CD4-positive, alpha-beta T cell treated with Interleukin-6 at 100 ng/mL for 8 hours (primary cell): Measurements from ENCODE around the gene WDR54.
"Not testable (repeated sequence)": the region's sequence is repeated elsewhere in the genome, so short reads cannot be mapped to it uniquely, and the experiment has no call there.

ENCODE experiments used
- DNase-seq: peaks from one replicate; pipeline ENCODE4 v3.0.0-alpha.2; 2020; ENCODE audit warnings: mixed read lengths, low spot score

Gene WDR54

DNA sequence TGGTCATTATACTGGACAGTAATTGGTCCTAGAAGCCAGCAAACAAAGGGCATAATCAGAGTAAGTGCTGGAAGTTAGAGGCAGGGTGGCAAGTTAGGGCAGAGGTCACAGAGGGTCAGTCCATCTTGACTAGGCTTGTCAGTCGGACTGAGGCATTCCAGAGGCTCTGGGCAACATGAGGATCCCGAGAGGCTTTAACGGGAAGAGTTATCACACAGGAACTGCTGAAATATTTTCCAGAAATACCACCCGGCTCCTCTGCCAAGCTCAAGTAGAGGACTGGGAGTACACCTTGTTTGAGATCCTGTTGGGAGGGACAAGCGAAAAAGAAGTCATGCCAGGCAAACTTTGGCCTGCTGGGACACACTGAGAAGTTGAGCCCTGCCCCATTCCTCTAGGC lies 13.8 kb upstream of the WDR54 start:
- no peak for DNase-seq

DNA sequence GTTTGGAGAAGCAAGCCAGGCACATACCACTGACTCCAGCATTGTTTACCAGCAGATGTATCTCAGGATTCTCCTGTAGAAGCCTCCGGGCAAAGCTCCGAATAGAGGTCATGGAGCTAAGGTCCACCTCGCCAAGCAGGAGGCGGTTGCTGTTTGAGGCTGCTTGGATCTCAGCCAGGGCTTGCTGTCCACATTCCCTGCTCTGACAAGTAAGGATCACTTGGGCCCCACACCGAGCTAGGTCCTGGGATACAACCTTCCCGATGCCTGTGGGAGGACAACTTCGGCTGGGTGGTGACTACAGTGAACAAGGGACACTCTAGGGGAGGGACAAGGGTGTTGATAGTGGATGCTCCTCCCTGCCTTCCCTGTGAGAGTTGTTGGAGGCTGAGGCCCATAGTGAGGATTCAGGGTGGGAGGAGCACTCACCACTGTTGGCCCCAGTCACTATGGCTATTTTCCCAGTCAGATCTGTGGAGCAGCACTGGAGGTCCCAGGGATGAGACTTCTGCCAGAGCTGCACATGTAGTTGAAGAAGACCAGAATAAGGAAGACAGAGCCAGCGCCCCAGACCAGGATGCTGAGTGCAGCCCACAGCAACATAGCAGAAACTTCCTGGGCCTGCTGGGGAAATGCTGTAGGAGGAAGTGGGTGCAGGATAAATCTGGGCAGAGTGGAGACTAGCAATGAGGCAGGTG lies 8.4 kb upstream of the WDR54 start:
- DNase-seq, result no peak

DNA sequence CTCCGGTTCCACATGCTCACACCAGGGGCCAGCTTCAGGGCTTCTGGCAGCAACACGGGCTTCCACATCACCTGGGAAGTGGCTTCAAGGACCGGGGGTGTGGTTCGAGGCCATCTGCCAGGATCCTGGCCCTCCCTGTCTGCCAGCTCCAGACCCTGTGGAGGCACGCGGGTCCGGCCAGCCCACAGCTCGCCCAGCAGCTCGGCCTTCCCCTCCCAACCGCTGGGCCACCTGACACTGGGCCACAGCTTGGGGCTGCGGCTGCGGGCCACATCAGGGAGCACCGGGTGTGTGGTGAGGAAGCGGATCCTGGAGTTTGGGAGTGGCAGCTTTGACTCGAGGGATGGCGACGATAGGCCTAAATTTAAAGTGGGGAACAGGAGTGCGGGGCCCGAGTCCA lies 7.1 kb upstream of the WDR54 start:
- DNase-seq, result no peak

DNA sequence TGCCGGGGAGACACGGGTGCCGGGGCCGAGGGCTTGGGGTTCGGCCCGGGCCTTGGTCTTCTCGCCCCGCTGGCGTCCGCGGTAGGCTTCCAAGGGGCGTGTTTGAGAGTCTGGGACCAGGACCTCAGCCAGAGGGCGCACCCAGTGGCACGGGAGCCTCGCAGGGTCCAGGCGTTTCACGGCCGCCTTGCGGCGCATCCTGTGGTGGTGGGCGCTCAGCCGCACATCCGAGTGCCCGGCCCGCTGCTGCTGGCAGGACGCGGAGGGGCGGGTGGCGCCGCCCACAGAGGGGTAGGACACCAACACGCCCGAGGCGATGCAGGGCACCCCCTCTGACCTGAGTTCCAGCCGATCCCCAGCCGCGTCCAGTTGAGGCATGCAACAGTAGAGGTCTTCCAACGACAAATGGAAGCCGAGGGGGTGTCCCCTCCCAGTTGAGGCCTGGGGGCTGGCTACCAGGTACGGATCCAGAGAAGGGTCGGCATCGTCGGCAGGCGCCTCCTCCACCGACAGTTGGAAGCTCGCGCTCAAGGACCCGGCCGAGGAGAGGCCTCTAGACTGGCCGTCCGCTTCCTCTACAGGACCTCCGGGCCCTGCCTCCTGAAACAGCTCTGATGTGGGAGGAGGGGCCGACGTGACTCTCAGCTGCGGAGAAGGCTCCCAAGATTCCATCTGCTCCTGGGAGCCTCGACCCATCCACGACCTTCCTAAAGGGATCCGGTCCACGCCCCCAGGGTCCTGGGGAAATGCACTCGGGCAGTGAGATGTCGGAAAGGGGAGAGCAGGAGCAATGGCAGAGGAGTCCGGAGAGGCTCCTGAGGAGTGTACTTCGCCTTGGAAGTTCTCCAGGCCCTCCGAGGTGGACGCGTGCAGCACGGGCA lies 6.4 kb upstream of the WDR54 start:
- DNase-seq, result peak; percentile 17

DNA sequence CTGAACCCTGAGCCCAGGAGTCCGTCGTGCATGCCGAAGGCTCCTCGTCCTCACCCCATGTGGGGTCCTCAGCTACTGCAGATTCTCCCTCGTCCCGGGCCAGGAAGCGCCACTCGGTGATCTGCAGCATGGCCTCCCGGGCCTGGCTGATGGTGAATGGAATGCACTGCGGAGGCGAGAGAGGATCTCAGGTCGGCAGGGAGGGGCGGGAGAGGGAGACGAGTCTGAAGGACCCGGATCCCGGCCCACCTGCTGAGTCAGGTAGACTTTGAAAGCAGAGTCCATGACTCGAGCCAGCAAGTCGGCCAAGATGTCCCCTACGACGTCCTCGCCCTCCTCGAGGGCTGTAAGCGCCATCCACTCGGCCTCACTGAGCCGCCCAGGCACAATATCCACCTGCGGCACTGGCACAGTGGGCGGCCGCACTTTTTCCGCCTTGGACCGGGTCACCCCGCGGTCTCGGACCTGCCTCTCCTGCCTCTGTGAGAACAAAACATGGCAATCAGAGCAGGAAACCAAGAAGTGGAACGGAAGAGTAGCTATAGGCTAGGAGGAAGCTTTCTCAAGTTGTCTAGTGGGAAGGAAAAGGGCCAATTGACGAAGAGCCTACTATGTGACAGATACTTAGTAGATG lies 5.7 kb upstream of the WDR54 start:
- DNase-seq, result no peak

DNA sequence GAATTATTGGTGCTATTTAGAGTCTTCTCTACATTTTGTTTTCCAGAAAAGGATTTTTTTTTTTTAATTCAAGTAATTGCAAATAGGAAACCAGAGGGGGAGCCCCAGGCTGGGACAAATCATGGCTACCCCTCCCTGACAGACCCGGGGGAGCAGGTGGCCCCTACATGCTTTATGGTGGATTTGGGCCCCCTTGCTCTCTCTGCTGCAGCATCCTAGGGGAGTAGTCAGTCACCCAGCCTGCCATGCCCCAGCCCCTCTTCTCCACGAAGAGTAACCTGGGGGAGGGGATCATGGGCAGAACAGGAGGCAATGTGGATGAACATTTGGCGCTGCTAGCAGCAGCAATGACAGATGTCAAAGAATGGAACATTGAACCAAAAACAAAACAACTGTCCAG lies 4.8 kb upstream of the WDR54 start:
- no peak for DNase-seq

DNA sequence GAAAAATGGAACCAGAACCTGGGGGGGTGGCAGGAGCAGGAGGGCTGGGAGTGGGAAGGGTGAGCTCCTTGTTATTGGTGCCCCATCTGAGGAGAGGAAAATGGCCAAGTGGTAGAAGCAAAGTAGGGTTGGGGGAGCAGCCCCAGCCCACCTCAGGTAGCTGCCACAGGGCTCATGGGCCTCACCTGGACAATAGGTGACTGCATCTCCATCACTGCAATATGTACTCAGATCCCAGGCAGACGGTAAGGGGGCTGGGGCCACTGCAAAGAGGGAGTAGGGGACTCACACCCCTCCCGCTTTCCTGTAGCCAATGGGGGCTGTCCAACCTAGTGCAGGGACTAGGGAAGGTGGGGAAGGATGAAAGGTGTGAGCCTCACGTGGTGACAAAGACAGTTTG lies 4.3 kb upstream of the WDR54 start:
- no peak for DNase-seq

DNA sequence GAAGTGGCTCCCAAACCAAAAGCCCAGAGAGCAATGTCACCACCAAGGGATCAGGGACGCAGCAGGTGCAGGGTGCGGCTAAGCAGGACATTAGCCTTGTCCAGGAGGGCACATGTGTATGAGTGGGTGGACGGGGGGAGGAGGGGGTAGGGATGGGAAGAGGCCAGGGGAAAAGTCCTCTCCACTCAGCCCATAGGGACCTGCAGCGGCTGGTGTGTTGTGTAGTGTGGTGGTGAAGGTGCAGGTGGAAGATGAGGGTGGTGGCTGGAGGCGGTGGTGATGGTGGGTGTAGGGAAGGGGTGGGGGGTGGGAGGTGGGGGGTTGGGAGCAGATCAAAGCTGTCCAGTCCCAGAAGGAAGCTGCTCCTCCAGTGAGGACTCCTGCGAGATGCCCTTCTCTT lies 3.8 kb upstream of the WDR54 start:
- no peak for DNase-seq

DNA sequence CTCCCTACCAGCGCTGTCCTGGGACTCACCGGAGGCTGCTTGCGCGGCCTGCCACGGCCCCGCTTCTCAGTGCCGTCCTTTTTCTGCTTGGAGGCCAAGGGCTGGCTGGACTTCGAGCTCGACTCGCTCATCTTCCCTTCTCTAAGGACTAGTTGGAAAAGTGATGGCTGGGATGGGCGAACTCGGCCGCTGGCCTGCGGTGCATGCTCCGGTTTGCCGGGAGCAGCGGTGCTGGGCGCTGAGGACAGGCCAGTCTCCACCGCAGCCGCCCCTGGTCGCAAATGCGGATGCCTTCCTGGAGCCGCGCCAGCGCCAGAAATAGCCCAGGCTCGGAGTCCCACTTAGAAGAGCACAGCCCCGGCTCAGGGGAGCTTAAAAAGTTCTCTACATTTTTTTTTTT lies 3.2 kb upstream of the WDR54 start:
- DNase-seq, result no peak

DNA sequence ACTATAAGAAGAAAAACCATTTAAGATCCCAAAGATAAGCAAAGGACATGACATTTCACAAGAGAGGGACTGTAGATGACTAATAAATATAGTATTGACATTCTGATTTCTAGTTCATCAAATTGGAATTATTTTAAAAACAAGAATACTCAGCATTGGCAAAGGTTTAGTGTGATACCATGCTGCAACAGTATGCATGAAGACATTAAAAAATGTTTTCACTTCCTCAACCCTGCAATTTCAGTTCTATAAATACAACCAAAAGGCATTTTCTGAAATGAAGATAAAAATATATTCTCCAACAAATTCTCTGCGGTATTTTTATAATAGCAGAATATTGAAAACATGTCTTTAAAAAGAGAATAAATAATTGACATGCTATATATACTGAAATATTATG lies 2.2 kb upstream of the WDR54 start:
- DNase-seq, result no peak

DNA sequence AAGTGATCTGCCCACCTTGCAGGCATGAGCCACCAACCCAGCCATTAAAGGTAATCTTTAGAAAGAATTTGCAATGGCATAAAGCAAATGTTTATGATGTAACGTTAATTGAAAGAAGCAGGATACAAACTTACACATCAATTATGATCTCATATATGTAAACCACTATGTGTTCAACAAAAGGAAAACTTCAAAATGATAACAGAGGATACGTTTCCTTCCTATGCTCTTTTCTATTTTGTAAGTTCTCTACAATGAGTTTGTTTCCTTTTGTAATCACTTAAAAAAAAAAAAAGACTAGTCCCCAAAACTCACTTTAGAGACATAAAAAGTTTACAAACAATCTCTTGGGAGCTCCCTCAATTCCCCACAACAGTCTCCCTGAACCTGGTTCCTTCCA lies 1.5 kb upstream of the WDR54 start:
- no peak for DNase-seq

DNA sequence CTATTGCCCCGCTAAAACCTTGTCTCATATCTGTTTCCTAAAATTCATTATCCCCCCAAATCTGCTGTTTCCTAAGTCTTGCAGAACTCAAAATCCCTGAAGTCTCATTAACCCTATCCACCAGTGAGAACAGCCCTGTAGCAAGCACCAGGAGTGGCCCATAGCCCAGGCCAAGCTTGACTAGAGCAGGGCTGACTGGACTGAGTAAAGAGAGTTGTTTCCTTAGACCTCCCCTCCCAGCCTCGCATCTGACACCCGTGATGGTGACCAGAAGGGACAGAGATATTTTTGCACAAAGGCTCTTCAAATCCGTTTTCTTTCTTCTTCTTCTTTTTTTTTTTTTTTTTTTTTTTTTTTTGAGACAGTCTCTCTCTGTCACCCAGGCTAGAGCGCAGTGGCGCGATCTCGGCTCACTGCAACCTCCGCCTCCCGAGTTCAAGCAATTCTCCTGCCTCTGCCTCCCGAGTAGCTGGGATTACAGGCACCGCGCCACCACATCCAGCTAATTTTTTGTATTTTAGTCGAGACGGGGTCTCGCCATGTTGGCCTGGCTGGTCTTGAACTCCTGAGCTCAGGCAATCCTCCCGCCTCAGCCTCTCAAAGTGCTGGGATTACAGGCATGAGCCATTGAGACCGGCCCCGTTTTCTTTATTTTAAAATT lies 957 bp upstream of the WDR54 start:
- DNase-seq, result not testable (repeated sequence)

DNA sequence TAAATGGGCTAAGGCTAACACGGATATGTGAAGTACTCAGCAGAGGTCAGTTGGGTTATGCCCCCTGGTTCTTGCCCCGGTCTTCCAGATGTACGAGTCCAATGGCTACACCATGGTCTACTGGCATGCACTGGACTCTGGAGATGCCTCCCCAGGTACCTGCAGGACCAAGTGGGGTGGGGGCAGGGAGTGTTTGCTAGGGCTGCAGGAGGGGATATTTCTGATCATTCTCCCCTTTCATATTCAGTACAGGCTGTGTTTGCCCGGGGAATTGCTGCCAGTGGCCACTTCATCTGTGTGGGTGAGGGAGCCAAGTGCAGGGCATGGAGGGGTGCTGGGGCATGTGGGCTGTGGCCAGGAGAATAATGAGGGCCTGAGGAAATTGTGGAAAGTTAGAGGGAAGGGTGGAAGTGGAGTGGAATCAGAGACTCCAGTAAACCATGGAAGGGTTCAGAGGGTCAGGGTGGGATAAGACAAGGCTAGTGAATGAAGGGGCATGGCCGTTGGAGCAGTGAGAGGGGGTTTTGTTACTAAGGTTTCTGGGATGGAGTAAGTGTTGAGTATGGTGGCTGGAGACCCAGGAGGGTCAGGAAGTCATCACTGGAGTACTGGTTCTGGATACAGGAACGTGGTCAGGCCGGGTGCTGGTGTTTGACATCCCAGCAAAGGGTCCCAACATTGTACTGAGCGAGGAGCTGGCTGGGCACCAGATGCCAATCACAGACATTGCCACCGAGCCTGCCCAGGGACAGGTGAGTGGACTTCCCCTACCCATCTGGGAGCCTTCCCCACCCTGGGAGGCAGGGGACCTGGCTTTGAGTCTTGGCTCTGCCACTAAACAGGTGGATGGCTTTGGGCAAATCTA lies 1.9 kb downstream of the WDR54 start:
- no peak for DNase-seq

DNA sequence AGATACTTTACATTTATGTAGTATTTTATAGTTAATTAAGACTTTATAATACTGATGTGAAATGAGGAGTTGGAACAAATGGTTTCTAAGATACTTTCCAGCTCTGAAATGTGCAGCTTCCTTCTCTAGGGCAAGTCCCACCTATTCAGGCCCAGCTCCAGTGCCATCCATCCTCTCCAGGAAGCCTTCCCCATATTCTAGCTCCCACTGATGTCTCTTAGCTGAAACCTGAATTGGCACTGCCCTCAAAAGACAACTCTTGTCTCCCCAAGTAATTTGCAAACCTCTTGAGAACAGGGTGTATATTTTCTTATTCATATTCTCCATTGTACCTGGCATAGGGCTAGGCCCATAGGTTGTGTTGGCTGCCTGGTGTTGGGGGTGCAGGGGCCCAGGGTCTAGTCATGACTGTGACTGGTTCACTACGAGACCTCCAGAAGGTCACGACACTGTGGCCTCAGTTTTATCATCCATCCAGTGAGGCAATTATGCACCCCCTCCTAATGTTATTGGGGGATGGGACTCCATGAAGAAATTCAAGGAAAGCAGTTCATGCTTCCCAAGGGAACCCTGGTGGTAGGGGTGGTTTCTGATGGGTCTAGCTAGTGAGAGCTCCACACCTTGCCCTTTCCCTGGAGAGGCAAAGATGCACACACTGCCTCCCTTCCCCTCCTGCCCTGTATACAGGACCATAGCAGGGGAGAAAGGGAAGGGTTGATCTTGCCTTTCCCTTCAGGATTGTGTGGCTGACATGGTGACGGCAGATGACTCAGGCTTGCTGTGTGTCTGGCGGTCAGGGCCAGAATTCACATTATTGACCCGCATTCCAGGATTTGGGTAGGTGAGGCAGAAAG lies 2.8 kb downstream of the WDR54 start:
- no peak for DNase-seq

DNA sequence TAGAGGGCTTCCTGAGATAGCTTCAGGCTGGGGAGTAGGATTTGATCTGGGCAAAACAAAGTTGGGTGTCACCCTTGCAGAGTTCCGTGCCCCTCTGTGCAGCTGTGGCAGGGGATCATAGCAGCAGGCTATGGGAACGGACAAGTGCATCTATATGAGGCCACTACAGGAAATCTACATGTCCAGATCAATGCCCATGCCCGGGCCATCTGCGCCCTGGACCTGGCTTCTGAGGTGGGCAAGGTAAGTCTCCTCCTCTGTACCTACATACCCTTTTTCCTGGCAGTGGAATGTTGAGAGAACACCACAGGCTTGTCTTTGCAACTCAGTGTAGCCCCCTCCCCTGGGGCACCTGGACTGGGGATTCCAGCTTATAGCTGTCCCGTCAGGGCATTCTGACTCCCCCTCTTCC lies 3.5 kb downstream of the WDR54 start:
- no peak for DNase-seq

DNA sequence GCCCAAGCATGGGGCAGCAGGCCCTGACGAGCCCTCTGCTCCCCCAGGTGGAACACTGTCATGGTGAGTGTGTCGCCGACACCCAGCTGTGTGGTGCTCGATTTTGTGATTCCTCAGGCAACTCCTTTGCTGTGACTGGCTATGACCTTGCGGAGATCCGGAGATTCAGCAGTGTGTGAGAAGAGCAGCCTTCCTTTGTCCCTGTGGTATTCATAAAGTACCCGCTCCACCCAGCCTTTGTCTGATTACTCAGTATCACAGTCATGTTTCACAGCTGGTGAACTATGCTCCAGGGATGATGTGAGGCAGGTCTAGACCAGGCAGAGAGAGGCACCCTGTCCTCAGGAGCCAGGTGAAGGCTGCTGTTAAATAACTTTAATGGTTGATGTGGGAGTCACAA lies 4.0 kb downstream of the WDR54 start:
- no peak for DNase-seq

DNA sequence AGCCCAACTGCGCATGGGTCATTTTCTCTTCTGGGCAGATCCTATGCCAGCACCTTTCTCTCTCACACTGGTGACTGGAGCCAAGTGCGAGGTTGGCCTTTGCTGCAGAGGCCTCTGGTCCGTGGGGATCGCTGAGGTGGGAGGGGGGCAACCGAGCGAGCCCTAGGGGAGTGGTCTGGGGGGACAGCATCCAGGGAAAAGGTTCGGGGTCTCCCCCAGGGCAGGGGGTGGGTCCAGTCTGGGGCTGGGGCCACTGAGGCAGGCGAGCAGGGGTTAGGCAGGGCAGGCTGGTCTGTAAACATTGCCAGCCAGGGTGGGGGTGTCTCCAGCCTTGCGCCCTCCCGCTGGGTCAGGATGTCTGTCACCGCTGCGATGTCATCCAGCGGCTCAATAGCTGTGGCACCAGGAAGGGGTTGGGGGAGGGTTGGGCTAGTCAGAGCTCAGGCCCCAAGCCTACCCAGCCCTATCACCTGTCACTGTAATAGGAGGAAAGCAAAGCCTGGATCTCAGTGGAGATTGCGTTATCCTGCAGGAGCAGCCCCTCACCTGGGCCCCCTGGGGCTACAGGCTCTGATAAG lies 4.7 kb downstream of the WDR54 start:
- no peak for DNase-seq

DNA sequence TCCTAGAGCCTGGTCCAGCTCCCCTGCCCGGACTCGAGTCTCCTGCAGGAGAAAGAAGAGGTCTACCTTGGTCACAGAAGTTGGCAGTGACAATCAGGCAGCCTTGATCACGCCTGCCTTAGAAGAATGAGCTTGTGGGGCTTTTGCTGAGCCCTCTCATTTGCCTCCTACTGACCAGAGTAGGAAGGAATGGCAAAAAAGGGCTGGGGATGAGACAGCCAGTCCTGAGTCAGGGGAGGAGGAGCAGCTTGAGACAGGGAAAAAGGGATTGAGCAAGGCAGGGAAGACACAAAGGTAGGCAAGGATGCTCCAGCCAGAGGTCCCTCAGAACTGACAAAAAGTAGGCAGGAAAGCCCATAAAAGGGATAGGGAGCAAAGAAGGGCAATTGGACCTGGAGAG lies 6.0 kb downstream of the WDR54 start:
- DNase-seq, result no peak

DNA sequence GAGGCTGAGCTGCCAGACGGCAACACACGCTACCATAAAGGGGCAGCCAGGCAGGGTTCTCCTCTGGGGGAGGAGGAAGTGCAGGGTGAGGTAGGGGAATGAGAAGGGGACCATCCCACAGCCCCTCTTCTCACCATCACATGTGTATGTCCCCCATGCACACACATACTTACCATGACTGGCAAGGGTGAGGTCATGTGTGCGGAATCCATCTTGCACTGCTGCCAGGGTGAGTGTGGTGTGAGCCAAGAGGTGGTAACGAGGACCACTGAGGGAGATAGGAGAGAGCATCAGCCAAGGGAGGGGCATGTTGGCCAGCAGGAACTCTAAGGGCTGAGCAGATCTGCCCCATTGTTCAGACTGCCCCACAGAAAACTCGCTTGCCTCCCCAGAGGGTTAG lies 7.1 kb downstream of the WDR54 start:
- no peak for DNase-seq
